GM23248 (cell line): ENCODE measurements around the gene ALDH4A1.

Experiments used
- EZH2 ChIP-seq: fragments of 200-600 bp; sonication (generic); IDR thresholded peaks from 2 replicates; pipeline ENCODE4 v1.6.1; 2018; ENCODE audit warnings: antibody characterized with exemption, mild to moderate bottlenecking; ENCODE audit not compliant: insufficient read depth, poor library complexity, severe bottlenecking
- EZH2phosphoT487 ChIP-seq: fragments of 200-600 bp; sonication (generic); IDR thresholded peaks from 2 replicates; pipeline ENCODE4 v1.6.1; 2018; ENCODE audit warnings: antibody characterized with exemption, moderate library complexity, mild to moderate bottlenecking, low read depth; ENCODE audit not compliant: insufficient read depth

DNA sequence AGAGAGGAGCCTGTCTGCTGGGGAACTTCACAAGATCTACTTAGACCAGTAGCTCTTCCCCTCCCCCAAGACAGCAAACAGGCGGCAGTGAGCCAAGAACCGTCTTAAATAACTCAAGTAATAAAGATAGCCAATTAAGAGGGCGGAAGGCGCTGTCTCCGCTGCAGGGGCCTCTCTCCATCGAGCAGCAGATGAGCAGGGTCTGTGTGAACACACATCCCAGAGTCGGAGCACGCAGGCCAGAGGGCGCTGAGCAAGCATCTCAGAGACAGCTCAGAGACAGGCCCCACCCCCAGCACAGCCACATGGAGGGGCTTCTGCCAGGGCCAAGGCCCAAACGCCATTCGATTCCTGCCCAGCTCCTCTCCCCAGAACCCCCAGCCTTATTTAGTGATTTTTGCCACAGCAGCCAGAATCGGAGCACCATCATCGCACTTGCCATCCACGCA lies 43.1 kb upstream of the ALDH4A1 start:
- TF ChIP-seq EZH2 = no peak
- TF ChIP-seq EZH2phosphoT487 = no peak
